HG03565 (cell line): ENCODE data around the gene KCNMA1.

Source experiments
- ATAC-seq: cut with Tn5 transposase; IDR thresholded peaks from one replicate; pipeline ENCODE4 v1.9.1; 2021; ENCODE audit warnings: mild to moderate bottlenecking, moderate library complexity; ENCODE audit not compliant: unreplicated experiment

KCNMA1 gene

GRCh38 chr10:77259171-77259874 lies 378.3 kb downstream of the KCNMA1 start:
- no peak for ATAC-seq

GRCh38 chr10:77256346-77256745 lies 381.3 kb downstream of the KCNMA1 start:
- ATAC-seq = no peak

- ATAC-seq = no peak
These were observed 384.0 kb downstream of the KCNMA1 start for GRCh38 chr10:77253556-77254064.

- ATAC-seq = no peak
These were observed 384.5 kb downstream of the KCNMA1 start for GRCh38 chr10:77253147-77253545.

- no peak for ATAC-seq
These were observed 385.0 kb downstream of the KCNMA1 start for GRCh38 chr10:77252380-77253146.

- ATAC-seq = peak; percentile 41
These were observed 386.2 kb downstream of the KCNMA1 start for GRCh38 chr10:77251297-77252013.

- no peak for ATAC-seq
These were observed 387.6 kb downstream of the KCNMA1 start for GRCh38 chr10:77249901-77250459.

- no peak for ATAC-seq
These were observed 389.4 kb downstream of the KCNMA1 start for GRCh38 chr10:77248104-77248790.

- no peak for ATAC-seq
These were observed 390.3 kb downstream of the KCNMA1 start for GRCh38 chr10:77247031-77247990.

GRCh38 chr10:77245953-77246352 lies 391.7 kb downstream of the KCNMA1 start:
- ATAC-seq = no peak

GRCh38 chr10:77244746-77245145 lies 392.9 kb downstream of the KCNMA1 start:
- ATAC-seq = no peak

GRCh38 chr10:77244286-77244685 lies 393.3 kb downstream of the KCNMA1 start:
- no peak for ATAC-seq

GRCh38 chr10:77241350-77241725 lies 396.3 kb downstream of the KCNMA1 start:
- ATAC-seq = no peak

- no peak for ATAC-seq
These were observed 396.8 kb downstream of the KCNMA1 start for GRCh38 chr10:77240706-77241349.

- ATAC-seq = no peak
These were observed 397.5 kb downstream of the KCNMA1 start for GRCh38 chr10:77240041-77240652.

GRCh38 chr10:77237120-77237519 lies 400.5 kb downstream of the KCNMA1 start:
- no peak for ATAC-seq

- ATAC-seq = no peak
These were observed 400.9 kb downstream of the KCNMA1 start for GRCh38 chr10:77236700-77237099.

- ATAC-seq = no peak
These were observed 401.6 kb downstream of the KCNMA1 start for GRCh38 chr10:77236029-77236428.

- no peak for ATAC-seq
These were observed 403.0 kb downstream of the KCNMA1 start for GRCh38 chr10:77234599-77234998.
